Nephron (organoid): Measurements from ENCODE around the gene CD3E.
"Not testable (repeated sequence)": the region's sequence is repeated elsewhere in the genome, so short reads cannot be mapped to it uniquely, and the experiment has no call there.

Experiments used
- H3K27ac Mint-ChIP-seq, 3 experiments: 2 replicates each; pipeline ENCODE4 v1.8.0; 2020; ENCODE audit warnings: mixed read lengths in 3 of 3, mild to moderate bottlenecking in 2 of 3, moderate library complexity in 1 of 3
- H3K27me3 Mint-ChIP-seq: 2 replicates; pipeline ENCODE4 v1.8.0; 2021; ENCODE audit warnings: low read depth, mild to moderate bottlenecking, moderate library complexity, mixed read lengths
- H3K36me3 Mint-ChIP-seq: 2 replicates; pipeline ENCODE4 v1.8.0; 2020; ENCODE audit warnings: low read depth, mixed read lengths
- H3K4me1 Mint-ChIP-seq: 2 replicates; pipeline ENCODE4 v1.8.0; 2020; ENCODE audit warnings: mixed read lengths
- H3K4me3 Mint-ChIP-seq, 3 experiments: 2 replicates each; pipeline ENCODE4 v1.8.0; 2020; ENCODE audit warnings: mild to moderate bottlenecking in 3 of 3, mixed read lengths in 3 of 3, moderate library complexity in 2 of 3
- H3K9me3 Mint-ChIP-seq: 2 replicates; pipeline ENCODE4 v1.8.0; 2020; ENCODE audit warnings: mixed read lengths
- CTCF ChIP-seq, 3 experiments: fragments of 200-600 bp; sonication (generic); IDR thresholded peaks; one replicate each; pipeline ENCODE4 v1.5.0; 2021; ENCODE audit warnings: antibody characterized with exemption in 3 of 3; ENCODE audit not compliant: unreplicated experiment in 3 of 3

Gene CD3E

GRCh38 chr11:118304227-118304567 lies 333 bp upstream of the CD3E start:
- no peaks in the 10 kb centered on the region for H3K36me3 Mint-ChIP-seq
- no peaks in the 10 kb centered on the region for H3K4me1 Mint-ChIP-seq
- peaks cover 51% of the 10 kb centered on the region for H3K27me3 Mint-ChIP-seq
- H3K4me3 Mint-ChIP-seq: no peak overlapping the region
- no peak overlapping the region for H3K27ac Mint-ChIP-seq
- H3K9me3 Mint-ChIP-seq: no peaks in the 10 kb centered on the region
- no peak for TF ChIP-seq CTCF (IDR thresholded peaks at IDR 0.05; ENCODE audit: unreplicated experiment in 3 of 3)

- Mint-ChIP-seq H3K4me3 (no peak overlapping the region), H3K36me3 (no peaks in the 10 kb centered on the region), H3K27ac (no peak overlapping the region), H3K27me3 (peaks cover 44% of the 10 kb centered on the region), H3K4me1 (no peaks in the 10 kb centered on the region), H3K9me3 (no peaks in the 10 kb centered on the region)
- no peak for TF ChIP-seq CTCF (IDR thresholded peaks at IDR 0.05; ENCODE audit: unreplicated experiment in 3 of 3)
Measured at GRCh38 chr11:118305726-118306125, 1.2 kb downstream of the CD3E start.

- TF ChIP-seq CTCF (IDR thresholded peaks at IDR 0.05; ENCODE audit: unreplicated experiment in 3 of 3): no peak
- Mint-ChIP-seq H3K4me1 (no peaks in the 10 kb centered on the region), H3K36me3 (no peaks in the 10 kb centered on the region), H3K27ac (no peak overlapping the region), H3K27me3 (peaks cover 36% of the 10 kb centered on the region), H3K4me3 (no peak overlapping the region), H3K9me3 (no peaks in the 10 kb centered on the region)
Measured at GRCh38 chr11:118306556-118306955, 2.0 kb downstream of the CD3E start.

GRCh38 chr11:118308995-118309528 lies 4.5 kb downstream of the CD3E start:
- peaks cover 25% of the 10 kb centered on the region for H3K27me3 Mint-ChIP-seq
- not testable (repeated sequence) for H3K36me3 Mint-ChIP-seq, H3K4me3 Mint-ChIP-seq

GRCh38 chr11:118310271-118310670 lies 5.7 kb downstream of the CD3E start:
- no peak overlapping the region for H3K27ac Mint-ChIP-seq
- no peak for TF ChIP-seq CTCF (IDR thresholded peaks at IDR 0.05; ENCODE audit: unreplicated experiment in 3 of 3)
- no peaks in the 10 kb centered on the region for H3K36me3 Mint-ChIP-seq
- H3K27me3 Mint-ChIP-seq: peaks cover 20% of the 10 kb centered on the region
- no peaks in the 10 kb centered on the region for H3K9me3 Mint-ChIP-seq
- no peak overlapping the region for H3K4me3 Mint-ChIP-seq
- H3K4me1 Mint-ChIP-seq: peaks cover 8% of the 10 kb centered on the region

More at GRCh38 chr11:118308995-118309528, 4.5 kb downstream of the CD3E start:
- H3K27ac Mint-ChIP-seq, H3K4me1 Mint-ChIP-seq, H3K9me3 Mint-ChIP-seq: not testable (repeated sequence)

GRCh38 chr11:118310781-118311485 lies 6.4 kb downstream of the CD3E start:
- Mint-ChIP-seq H3K36me3 (no peaks in the 10 kb centered on the region), H3K4me1 (peaks cover 15% of the 10 kb centered on the region), H3K27me3 (peaks cover 17% of the 10 kb centered on the region), H3K27ac (no peak overlapping the region), H3K9me3 (no peaks in the 10 kb centered on the region), H3K4me3 (no peak overlapping the region)
- no peak for TF ChIP-seq CTCF (IDR thresholded peaks at IDR 0.05; ENCODE audit: unreplicated experiment in 3 of 3)
